Lower leg skin (tissue), 3 donors: ENCODE data around the gene SELENOM.

Experiments
- CTCF ChIP-seq, 3 donors: fragments of 450-650 bp; IDR thresholded peaks; one replicate each; pipeline ENCODE4 v1.5.1; 2016; ENCODE audit warnings: antibody characterized with exemption in 3 of 3, mild to moderate bottlenecking in 3 of 3, moderate library complexity in 2 of 3
- POLR2A ChIP-seq, 2 donors: fragments of 450-650 bp; IDR thresholded peaks; one replicate each; pipeline ENCODE4 v1.6.1; 2016 to 2017; ENCODE audit warnings: antibody characterized with exemption in 2 of 2, mild to moderate bottlenecking in 1 of 2, moderate library complexity in 1 of 2

- TF ChIP-seq CTCF (IDR thresholded peaks at IDR 0.05) (no peak), POLR2A (IDR thresholded peaks at IDR 0.05) (no peak)
Observed at GRCh38 chr22:31142285-31142684, 34.9 kb upstream of the SELENOM start.
